CD14-positive monocyte (primary cell): ENCODE data around the gene CAMKK2. TPM values are rescaled to one million over a fixed set of nuclear protein-coding genes. Genes with fewer than 3 reads are reported as not detected.

Experiments used
- DNase-seq, 3 donors: peaks; one replicate each; pipeline ENCODE4 v3.0.0-alpha.2; 2011 to 2022
- H2AFZ ChIP-seq: 2 replicates; pipeline ENCODE4 v1.6.0; 2012; ENCODE audit warnings: mild to moderate bottlenecking, low read depth, low read length, inconsistent platforms; ENCODE audit not compliant: insufficient read depth, poor library complexity, severe bottlenecking
- H3K27ac ChIP-seq, 2 donors: 1 replicate in 1 of 2; 2 replicates in 1 of 2; pipeline ENCODE4 v1.5.1; 2012 to 2013; ENCODE audit warnings: low read length in 2 of 2, control low read depth in 1 of 2, inconsistent platforms in 1 of 2, low read depth in 1 of 2, mild to moderate bottlenecking in 1 of 2
- H3K27me3 ChIP-seq, 2 donors: one replicate each; pipeline versions ENCODE4 v1.6.0 to v1.6.1; 2011 to 2013; ENCODE audit warnings: low read length in 2 of 2; ENCODE audit not compliant: control insufficient read depth in 2 of 2, insufficient read depth in 2 of 2
- H3K36me3 ChIP-seq, 2 donors: replicated peaks in 1 of 2; 1 replicate in 1 of 2; 2 replicates in 1 of 2; pipeline versions ENCODE4 v1.5.1 to v1.6.1; 2012 to 2013; ENCODE audit warnings: low read length in 2 of 2, control low read depth in 1 of 2, inconsistent platforms in 1 of 2, mild to moderate bottlenecking in 1 of 2; ENCODE audit not compliant: insufficient read depth in 2 of 2, control insufficient read depth in 1 of 2
- H3K4me1 ChIP-seq, 2 donors: 1 replicate in 1 of 2; 2 replicates in 1 of 2; pipeline versions ENCODE4 v1.5.1 to v1.6.1; 2012 to 2013; ENCODE audit warnings: low read length in 2 of 2, control low read depth in 1 of 2, inconsistent platforms in 1 of 2, mild to moderate bottlenecking in 1 of 2, moderate library complexity in 1 of 2; ENCODE audit not compliant: insufficient read depth in 2 of 2, control insufficient read depth in 1 of 2
- H3K4me2 ChIP-seq: replicated peaks from 2 replicates; pipeline ENCODE3; 2012; ENCODE audit warnings: low read length, moderate library complexity, mild to moderate bottlenecking; ENCODE audit not compliant: poor library complexity, severe bottlenecking; ENCODE audit errors: extremely low read depth
- H3K4me3 ChIP-seq, 3 experiments: fragments of 200-600 bp in 1 of 3; sonication (generic) in 1 of 3; replicated peaks in 1 of 3; 1 replicate in 2 of 3; 2 replicates in 1 of 3; pipeline ENCODE4 v1.5.1; 2011 to 2013; ENCODE audit warnings: low read length in 3 of 3, mild to moderate bottlenecking in 3 of 3, control low read depth in 2 of 3, low read depth in 2 of 3, inconsistent platforms in 1 of 3, moderate library complexity in 1 of 3
- H3K79me2 ChIP-seq: 2 replicates; pipeline ENCODE4 v1.6.0; 2012; ENCODE audit warnings: mild to moderate bottlenecking, control low read depth, inconsistent platforms, low read length, moderate library complexity; ENCODE audit not compliant: insufficient read depth
- H3K9ac ChIP-seq: 2 replicates; pipeline ENCODE4 v1.6.0; 2017; ENCODE audit warnings: low read length, mild to moderate bottlenecking; ENCODE audit not compliant: insufficient read depth, poor library complexity, severe bottlenecking
- H3K9me3 ChIP-seq, 2 donors: replicated peaks in 1 of 2; 1 replicate in 1 of 2; 2 replicates in 1 of 2; pipeline versions ENCODE4 v1.5.1 to v1.6.1; 2012 to 2013; ENCODE audit warnings: low read length in 2 of 2, control low read depth in 1 of 2; ENCODE audit not compliant: control insufficient read depth in 1 of 2, insufficient read depth in 1 of 2
- H4K20me1 ChIP-seq: 2 replicates; pipeline ENCODE4 v1.6.0; 2012; ENCODE audit warnings: mild to moderate bottlenecking, low read length, control low read depth, moderate library complexity; ENCODE audit not compliant: insufficient read depth
- H3K27ac Mint-ChIP-seq, 7 donors: one replicate each; pipeline ENCODE4 v1.8.0; 2020; ENCODE audit warnings: mild to moderate bottlenecking in 7 of 7, mixed read lengths in 7 of 7, moderate library complexity in 6 of 7, inconsistent platforms in 2 of 7
- H3K27me3 Mint-ChIP-seq, 3 donors: one replicate each; pipeline ENCODE4 v1.8.0; 2021 to 2022; ENCODE audit warnings: low read depth in 3 of 3, mild to moderate bottlenecking in 3 of 3, mixed read lengths in 3 of 3, moderate library complexity in 3 of 3, inconsistent platforms in 1 of 3
- H3K36me3 Mint-ChIP-seq, 2 donors: one replicate each; pipeline ENCODE4 v1.8.0; 2020; ENCODE audit warnings: mixed read lengths in 2 of 2, inconsistent platforms in 1 of 2, mild to moderate bottlenecking in 1 of 2
- H3K4me1 Mint-ChIP-seq: one replicate; pipeline ENCODE4 v1.8.0; 2020; ENCODE audit warnings: mild to moderate bottlenecking, mixed read lengths
- H3K4me3 Mint-ChIP-seq, 2 donors: one replicate each; pipeline ENCODE4 v1.8.0; 2020; ENCODE audit warnings: mild to moderate bottlenecking in 2 of 2, mixed read lengths in 2 of 2, moderate library complexity in 1 of 2
- H3K9me3 Mint-ChIP-seq, 7 donors: one replicate each; pipeline ENCODE4 v1.8.0; 2020 to 2022; ENCODE audit warnings: mixed read lengths in 7 of 7, mild to moderate bottlenecking in 6 of 7, moderate library complexity in 6 of 7, inconsistent platforms in 2 of 7
- WGBS: methylation state at CpG from one replicate; pipeline ENCODE4 v1.1.5; 2013; ENCODE audit warnings: missing lambda C conversion rate; ENCODE audit not compliant: insufficient coverage; 5-methylcytosine and 5-hydroxymethylcytosine counted together
- intact Hi-C, 2 donors: fragments of 100-400 bp; cut with micrococcal nuclease; formaldehyde crosslinking; loops; one replicate each; pipeline versions ENCODE4 v1.15.0 to v1.15.1; 2023
- polyA plus RNA-seq, 3 donors: library from polyadenylated mRNA; depleted of rRNA in 1 of 3; unstranded in 2 of 3; stranded (reverse) in 1 of 3; fragments of 300-500 nt in 2 of 3; fragments of >200 nt in 1 of 3; fragmentation: Illumina TruSeq in 2 of 3; gene quantifications; 1 replicate in 2 of 3; 2 replicates in 1 of 3; pipeline ENCODE4 v1.2.3, GENCODE V29; 2012 to 2021
- TF ChIP-seq, protein P1 (sequence below): fragments of 200-600 bp; IDR thresholded peaks from one replicate; pipeline ENCODE4 v1.8.0; 2022; ENCODE audit warnings: antibody characterized with exemption, mild to moderate bottlenecking

The CAMKK2 gene
- polyA plus RNA-seq, 3 donors = 55.6 to 71.4 (median 71.0) TPM

DNA sequence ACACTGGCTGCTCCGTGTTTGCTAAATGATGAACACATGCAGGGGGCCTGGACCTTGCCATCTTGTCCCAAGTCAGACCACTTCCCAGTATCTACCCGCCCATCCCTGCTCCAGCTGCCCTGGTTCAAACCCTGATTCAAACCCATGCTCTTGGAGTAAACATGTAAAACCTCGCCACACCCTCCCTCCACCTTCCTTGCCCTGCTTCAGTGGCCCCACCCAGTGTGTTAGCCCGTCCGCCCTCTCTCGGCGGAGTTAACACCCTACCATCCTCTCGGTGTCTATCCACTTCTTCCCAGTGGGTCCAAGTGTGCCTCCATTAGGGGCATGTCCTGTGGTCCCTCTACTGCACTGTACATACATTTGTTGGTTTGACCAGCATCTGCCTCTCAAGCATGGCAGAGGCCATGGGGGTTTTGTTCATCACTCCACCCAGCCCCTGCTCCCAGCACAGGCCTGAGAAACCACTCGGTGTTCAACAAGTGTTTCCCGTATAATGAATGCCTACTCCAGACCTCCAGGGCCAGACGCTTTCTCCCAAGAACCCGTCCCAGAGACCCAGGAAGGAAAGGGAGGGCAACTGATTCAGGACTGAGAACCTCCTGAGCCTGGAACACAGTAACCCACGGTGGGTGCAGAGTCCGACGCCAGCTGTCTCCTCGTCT is 49.5 kb downstream of the CAMKK2 start:
- Mint-ChIP-seq H3K4me3 (no peak overlapping the region), H3K27me3 (peaks cover 0 to 2% (median 0%) of the 10 kb centered on the region in 3 donors), H3K4me1 (peaks cover 3% of the 10 kb centered on the region), H3K36me3 (peaks cover 81 to 97% of the 10 kb centered on the region in 2 donors), H3K27ac (peak overlapping the region in 3 of 7 donors; percentile 26 to 69 (median 53)), H3K9me3 (peaks cover 0 to 3% (median 0%) of the 10 kb centered on the region in 7 donors)
- DNase-seq = no peak
- Histone ChIP-seq H3K4me1 (no peaks in the 10 kb centered on the region), H2AFZ (no peak overlapping the region), H3K4me3 (no peak overlapping the region), H3K9ac (no peak overlapping the region), H4K20me1 (peaks cover 81% of the 10 kb centered on the region), H3K4me2 (no peak overlapping the region), H3K9me3 (no peaks in the 10 kb centered on the region), H3K79me2 (no peaks in the 10 kb centered on the region), H3K36me3 (peaks cover 82 to 91% of the 10 kb centered on the region in 2 donors), H3K27ac (peak overlapping the region in 1 of 2 donors; percentile 38), H3K27me3 (no peaks in the 10 kb centered on the region)
- intact Hi-C loops = no loop called here
- TF ChIP-seq, protein P1, sequence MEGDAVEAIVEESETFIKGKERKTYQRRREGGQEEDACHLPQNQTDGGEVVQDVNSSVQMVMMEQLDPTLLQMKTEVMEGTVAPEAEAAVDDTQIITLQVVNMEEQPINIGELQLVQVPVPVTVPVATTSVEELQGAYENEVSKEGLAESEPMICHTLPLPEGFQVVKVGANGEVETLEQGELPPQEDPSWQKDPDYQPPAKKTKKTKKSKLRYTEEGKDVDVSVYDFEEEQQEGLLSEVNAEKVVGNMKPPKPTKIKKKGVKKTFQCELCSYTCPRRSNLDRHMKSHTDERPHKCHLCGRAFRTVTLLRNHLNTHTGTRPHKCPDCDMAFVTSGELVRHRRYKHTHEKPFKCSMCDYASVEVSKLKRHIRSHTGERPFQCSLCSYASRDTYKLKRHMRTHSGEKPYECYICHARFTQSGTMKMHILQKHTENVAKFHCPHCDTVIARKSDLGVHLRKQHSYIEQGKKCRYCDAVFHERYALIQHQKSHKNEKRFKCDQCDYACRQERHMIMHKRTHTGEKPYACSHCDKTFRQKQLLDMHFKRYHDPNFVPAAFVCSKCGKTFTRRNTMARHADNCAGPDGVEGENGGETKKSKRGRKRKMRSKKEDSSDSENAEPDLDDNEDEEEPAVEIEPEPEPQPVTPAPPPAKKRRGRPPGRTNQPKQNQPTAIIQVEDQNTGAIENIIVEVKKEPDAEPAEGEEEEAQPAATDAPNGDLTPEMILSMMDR = no peak
- 96% methylated on average over 16 of the region's 16 CpGs for WGBS

DNA sequence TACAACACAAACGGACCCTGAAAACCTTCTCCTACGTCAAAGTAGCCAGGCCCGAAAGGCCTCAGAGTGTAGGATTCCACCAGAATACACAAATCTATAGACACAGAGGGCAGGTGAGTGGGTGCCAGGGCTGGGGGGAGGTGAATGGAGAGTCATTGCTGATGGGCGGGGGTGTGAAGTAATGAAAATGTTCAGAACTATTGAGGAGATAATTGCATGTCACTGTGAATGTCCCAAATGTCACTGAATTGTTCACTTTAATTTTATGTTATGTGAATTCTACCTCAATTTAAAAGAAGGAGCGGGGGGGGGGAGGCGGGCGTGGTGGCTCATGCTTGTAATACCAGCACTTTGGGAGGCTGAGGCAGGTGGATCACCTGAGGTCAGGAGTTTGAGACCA is 50.6 kb downstream of the CAMKK2 start:
- no peak for DNase-seq
- Mint-ChIP-seq H3K4me3 (no peak overlapping the region), H3K36me3 (peaks cover 77 to 94% of the 10 kb centered on the region in 2 donors), H3K9me3 (peaks cover 0 to 3% (median 0%) of the 10 kb centered on the region in 7 donors), H3K27ac (peak overlapping the region in 2 of 7 donors; percentile 18 to 61), H3K4me1 (peaks cover 14% of the 10 kb centered on the region), H3K27me3 (peaks cover 0 to 2% (median 0%) of the 10 kb centered on the region in 3 donors)
- Histone ChIP-seq H4K20me1 (peaks cover 86% of the 10 kb centered on the region), H3K4me3 (no peak overlapping the region), H3K79me2 (peaks cover 3% of the 10 kb centered on the region), H3K36me3 (peaks cover 77 to 88% of the 10 kb centered on the region in 2 donors), H3K4me2 (no peak overlapping the region), H3K9ac (no peak overlapping the region), H2AFZ (no peak overlapping the region), H3K27ac (no peak overlapping the region), H3K27me3 (no peaks in the 10 kb centered on the region), H3K9me3 (no peaks in the 10 kb centered on the region), H3K4me1 (peaks cover 9 to 10% of the 10 kb centered on the region in 2 donors)
- intact Hi-C loops = no loop called here
- 92% methylated on average over 2 of the region's 7 CpGs for WGBS
- TF ChIP-seq, protein P1 = no peak
